Measurements from ENCODE around the gene DUSP22.

GRCh38 chr6:315226-315625, 22.9 kb downstream of the DUSP22 start:
- TF ChIP-seq POLR2A (IDR thresholded peaks at IDR 0.05; ENCODE audit: borderline replicate concordance, extremely low read depth, insufficient read depth, insufficient read length) = no peak
- no peak for TF ChIP-seq EZH2phosphoT487 (IDR thresholded peaks at IDR 0.05; ENCODE audit: borderline replicate concordance)
- TF ChIP-seq, protein P1, sequence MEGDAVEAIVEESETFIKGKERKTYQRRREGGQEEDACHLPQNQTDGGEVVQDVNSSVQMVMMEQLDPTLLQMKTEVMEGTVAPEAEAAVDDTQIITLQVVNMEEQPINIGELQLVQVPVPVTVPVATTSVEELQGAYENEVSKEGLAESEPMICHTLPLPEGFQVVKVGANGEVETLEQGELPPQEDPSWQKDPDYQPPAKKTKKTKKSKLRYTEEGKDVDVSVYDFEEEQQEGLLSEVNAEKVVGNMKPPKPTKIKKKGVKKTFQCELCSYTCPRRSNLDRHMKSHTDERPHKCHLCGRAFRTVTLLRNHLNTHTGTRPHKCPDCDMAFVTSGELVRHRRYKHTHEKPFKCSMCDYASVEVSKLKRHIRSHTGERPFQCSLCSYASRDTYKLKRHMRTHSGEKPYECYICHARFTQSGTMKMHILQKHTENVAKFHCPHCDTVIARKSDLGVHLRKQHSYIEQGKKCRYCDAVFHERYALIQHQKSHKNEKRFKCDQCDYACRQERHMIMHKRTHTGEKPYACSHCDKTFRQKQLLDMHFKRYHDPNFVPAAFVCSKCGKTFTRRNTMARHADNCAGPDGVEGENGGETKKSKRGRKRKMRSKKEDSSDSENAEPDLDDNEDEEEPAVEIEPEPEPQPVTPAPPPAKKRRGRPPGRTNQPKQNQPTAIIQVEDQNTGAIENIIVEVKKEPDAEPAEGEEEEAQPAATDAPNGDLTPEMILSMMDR (IDR thresholded peaks at IDR 0.05 in 2 of 3, conservative IDR thresholded peaks at IDR 0.05 in 1 of 3; ENCODE audit: borderline replicate concordance in 1 of 3, insufficient read depth in 1 of 3, low read depth in 2 of 3, low read length in 2 of 3) = no peak
- no peak for TF ChIP-seq POLR2AphosphoS5 (IDR thresholded peaks at IDR 0.05; ENCODE audit: low read depth, low read length)
- TF ChIP-seq SIN3A (IDR thresholded peaks at IDR 0.05; ENCODE audit: low read depth) = no peak
- no peak for TF ChIP-seq JUND (IDR thresholded peaks at IDR 0.05)
- no peak for TF ChIP-seq ZNF274 (IDR thresholded peaks at IDR 0.05; ENCODE audit: low read depth, low read length)
- TF ChIP-seq YY1 (IDR thresholded peaks at IDR 0.05; ENCODE audit: extremely low read depth, insufficient replicate concordance, low read depth, low read length) = no peak
- no peak for TF ChIP-seq MAX (IDR thresholded peaks at IDR 0.05)
- TF ChIP-seq REST (IDR thresholded peaks at IDR 0.05; ENCODE audit: low read depth) = no peak
- TF ChIP-seq EZH2 (IDR thresholded peaks at IDR 0.05) = no peak
- TF ChIP-seq RAD21 (IDR thresholded peaks at IDR 0.05; ENCODE audit: low read depth) = no peak
